GM19193 (cell line): ENCODE data around the gene FOXN3.

ENCODE experiments used
- POLR2A ChIP-seq: IDR thresholded peaks from 4 replicates; pipeline ENCODE4 v1.6.1; 2011; ENCODE audit not compliant: insufficient read depth, insufficient read length; ENCODE audit errors: extremely low read depth

Gene FOXN3

GRCh38 chr14:89137526-89138163 lies 279.4 kb downstream of the FOXN3 start:
- no peak for TF ChIP-seq POLR2A

- TF ChIP-seq POLR2A: no peak
These were observed 280.4 kb downstream of the FOXN3 start for GRCh38 chr14:89136587-89136986.

DNA sequence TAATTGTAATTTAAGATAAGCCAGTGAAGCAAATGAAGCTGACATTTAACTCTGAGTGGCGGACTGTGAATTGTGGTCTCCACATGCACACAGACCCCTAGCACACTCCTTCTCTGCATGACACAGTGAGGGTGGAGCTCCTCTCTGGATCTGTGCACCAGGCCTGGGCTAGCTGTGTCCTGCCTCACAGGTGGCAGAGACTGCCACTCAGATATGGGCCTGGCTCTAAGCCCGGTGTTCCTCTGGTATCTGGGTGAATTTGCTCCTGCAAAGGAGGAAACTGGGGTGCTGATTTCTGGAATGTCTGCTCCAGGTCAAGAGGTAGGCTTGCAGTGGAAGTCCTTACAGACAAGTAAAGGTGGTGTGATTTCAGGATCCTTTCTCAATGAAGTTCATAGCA lies 282.4 kb downstream of the FOXN3 start:
- TF ChIP-seq POLR2A: no peak

DNA sequence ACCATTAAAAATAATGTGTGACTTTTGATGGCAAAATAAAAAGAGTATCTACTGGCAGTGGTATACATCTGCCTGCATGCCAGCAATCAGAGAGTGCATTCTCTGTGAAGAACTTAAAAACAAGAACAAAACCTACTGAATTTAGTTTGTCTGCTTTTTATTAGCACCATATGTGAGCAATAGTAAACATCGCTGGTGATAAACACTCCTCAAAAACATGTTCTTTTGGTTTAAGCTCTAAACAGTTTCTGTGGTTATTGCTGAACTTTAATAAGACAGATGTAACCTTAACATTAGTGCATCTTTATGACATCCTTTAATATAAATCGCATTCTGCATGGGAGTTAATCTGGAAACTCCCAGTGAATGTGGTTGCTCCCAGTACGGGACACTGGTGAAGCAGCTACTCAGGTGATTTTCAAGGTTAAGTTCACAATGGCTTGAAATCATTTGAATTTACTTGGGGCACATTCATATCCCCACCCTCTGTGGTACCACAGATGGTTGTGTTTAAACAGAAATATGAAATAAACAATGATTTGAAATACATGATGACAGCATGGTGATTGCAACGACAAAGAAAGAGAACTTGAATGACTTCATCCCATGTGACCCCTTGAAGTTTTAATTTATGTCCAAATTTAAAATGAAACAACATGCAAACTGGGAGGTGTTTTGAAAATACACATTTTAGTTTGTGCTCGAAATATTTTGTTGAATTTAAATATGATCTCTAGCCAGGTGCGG lies 285.9 kb downstream of the FOXN3 start:
- no peak for TF ChIP-seq POLR2A

- TF ChIP-seq POLR2A: no peak
These were observed 287.5 kb downstream of the FOXN3 start for GRCh38 chr14:89129570-89129969.

DNA sequence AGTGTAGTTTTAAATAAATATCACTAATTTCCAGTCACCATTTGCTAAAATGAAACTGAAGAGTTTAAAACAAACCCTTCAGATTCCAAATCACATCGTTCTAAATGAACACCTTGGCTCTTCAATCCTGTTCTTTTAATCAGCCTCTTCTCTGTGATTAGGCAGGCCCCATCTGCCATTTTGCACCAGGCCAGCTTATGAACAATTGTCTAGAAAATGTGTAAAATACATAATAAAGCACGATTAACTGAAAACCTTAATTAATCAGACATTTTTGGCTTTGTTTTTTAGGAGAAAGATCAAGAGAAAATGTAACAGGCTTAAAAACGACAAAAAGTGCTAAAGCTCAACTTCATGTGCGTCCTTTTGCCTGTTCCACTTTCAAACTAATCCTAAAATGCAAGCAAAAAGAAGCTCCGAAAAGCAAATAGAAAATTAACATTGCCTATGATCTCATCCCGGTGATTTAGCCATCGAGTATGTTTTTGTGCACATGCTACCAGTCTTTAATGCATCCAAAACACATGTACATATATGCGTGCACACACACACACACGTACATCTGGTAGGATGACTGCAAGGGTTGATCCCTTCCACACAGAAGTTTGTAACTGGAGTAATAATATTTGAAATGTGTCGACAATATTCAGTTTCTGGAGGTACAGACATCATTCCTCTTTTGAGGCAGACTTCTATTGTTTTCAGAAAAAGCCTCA lies 288.6 kb downstream of the FOXN3 start:
- TF ChIP-seq POLR2A: no peak

DNA sequence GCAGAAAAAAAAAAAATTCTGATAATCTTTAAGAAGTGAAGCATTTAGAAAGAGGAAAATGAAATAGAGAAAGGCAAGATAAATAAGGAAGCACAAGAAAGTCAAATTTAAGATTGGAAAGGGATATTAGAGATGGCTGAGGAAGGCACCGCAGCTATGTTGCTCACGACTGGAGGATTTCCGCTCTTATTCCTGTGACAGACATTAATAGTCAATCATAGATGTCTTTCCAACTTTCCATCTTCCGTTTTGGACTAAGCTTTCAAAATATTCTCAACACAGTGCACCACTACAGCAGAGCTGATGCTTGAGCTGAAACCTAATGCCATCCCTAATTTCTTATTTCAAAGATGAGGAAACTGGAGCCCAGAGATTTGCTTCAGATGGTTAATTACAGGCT lies 290.6 kb downstream of the FOXN3 start:
- TF ChIP-seq POLR2A: no peak

- TF ChIP-seq POLR2A: no peak
These were observed 291.8 kb downstream of the FOXN3 start for GRCh38 chr14:89125216-89125615.

DNA sequence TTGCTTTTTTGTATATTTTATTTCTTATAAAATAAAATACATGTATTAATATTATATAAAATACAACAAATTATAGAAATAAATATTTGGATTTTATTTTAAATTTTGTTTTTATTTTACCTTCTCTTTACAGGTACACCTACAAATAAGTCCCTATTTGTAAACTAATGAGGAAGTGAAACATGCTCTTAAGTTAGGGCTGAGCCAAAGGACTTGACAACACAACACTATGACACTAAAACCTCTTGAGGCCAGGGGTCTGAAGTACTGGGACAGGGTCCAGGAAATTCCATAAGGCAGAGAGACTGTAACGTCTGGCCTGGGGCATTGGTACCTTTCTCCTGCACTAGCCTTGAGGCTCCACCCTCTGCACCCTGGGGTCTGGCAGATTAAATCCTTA lies 293.2 kb downstream of the FOXN3 start:
- no peak for TF ChIP-seq POLR2A

DNA sequence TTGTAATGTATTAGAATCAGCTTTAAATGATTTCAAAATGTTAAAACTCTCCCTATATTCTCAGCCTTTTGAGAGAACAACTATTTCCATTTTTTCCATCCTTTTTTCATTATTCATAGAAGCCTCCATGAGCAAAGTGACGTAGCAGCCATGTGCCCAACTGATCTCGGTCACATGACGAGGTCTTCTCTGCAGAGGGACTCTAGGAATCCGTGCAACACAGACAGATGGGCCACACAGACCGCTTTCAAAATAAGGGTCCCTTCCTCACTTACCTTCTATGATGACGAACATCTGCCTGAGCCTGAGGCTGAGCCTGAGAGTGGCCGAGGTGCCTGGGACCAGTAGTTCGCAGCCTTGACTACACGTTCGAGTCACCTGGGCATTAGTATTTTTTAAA lies 293.8 kb downstream of the FOXN3 start:
- no peak for TF ChIP-seq POLR2A

GRCh38 chr14:89121968-89122620 lies 294.9 kb downstream of the FOXN3 start:
- no peak for TF ChIP-seq POLR2A

- TF ChIP-seq POLR2A: no peak
These were observed 300.0 kb downstream of the FOXN3 start for GRCh38 chr14:89117012-89117411.

GRCh38 chr14:89114109-89114508 lies 302.9 kb downstream of the FOXN3 start:
- no peak for TF ChIP-seq POLR2A

DNA sequence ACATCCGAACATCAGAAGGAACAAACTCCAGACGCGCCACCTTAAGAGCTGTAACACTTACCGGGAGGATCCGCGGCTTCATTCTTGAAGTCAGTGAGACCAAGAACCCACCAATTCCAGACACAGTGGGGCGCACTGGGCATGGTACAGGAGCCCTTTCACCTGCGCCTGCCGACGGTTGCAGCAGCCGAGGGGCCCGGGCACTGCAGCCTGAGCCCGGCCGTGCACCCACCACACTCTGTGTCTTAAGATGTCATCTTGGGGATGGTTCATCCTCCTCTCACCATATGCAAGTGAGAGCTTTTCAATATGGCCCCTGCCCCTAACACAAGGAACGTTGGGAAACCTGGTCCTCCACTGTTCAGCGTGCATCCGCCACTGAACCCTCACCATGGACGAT lies 304.3 kb downstream of the FOXN3 start:
- TF ChIP-seq POLR2A: no peak

DNA sequence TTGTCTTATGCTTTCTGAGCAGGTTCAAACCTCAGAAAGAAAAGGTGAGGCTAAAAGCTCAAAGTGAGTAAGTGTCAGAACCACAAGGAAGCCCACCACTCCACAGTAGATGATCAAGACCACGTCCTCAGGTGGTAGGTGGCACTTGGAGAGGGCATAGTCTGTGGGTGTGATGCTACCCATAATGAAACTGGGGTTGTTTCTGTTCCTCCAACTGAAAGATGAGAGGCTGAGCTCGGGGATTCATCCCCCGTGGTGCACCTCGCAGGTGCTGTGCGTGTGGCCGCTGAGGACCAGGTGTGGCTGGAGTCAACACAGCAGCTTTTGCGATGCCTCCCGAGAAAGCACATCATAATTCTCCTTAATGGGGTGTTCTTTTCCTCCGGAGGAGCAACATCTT lies 306.9 kb downstream of the FOXN3 start:
- TF ChIP-seq POLR2A: no peak
